ENCODE measurements around the gene BUD31. TPM values are rescaled to one million over a fixed set of nuclear protein-coding genes. Genes with fewer than 3 reads are reported as not detected.
A peak's percentile ranks its signal among the peaks of the same experiment; 100 is the strongest.

BUD31 gene
- total and polyA plus RNA-seq, 2 of the 13 experiments (the other 11 are each of a cell fraction or from before 2014, with no cell fraction given) = 35.1 to 79.1 TPM

DNA sequence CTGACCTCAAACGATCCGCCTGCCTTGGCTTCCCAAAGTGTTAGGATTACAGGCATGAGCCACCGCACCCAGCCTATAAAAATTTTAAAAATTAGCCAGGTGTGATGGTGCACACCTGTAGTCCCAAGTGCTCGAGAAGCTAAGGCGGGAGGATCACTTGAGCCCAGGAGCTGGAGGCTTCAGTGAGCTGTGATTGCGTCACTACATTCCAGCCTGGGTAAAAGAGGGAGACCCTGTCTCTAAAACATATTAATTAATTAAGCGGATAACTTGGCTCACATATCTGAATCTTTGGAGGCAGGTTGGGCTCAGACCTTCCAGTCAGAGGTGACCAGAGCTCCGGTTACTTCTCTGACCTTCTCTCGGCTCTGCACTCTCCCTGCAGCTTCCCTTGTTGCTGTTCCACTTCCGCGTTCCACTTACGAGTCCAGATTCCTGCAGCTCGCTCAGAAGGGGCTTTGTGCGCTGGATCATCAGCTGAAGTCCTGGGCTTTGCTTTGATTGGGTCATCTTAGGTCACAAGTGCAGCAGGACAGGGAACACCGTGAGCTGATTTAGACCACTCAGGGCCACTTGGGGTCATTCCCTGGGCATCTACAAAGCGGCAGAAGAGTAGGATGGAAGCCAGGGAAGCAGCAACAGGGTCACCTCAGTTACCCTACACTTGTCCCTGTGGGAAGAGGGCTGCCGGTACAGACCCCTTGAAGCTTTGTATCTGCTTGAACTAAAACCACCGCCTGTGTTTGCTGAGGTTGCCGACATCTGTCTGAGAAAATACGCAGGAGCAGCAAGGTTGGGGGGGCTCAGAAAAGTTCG, 36.3 kb upstream of the BUD31 start (continued):
- TF ChIP-seq, protein P1, sequence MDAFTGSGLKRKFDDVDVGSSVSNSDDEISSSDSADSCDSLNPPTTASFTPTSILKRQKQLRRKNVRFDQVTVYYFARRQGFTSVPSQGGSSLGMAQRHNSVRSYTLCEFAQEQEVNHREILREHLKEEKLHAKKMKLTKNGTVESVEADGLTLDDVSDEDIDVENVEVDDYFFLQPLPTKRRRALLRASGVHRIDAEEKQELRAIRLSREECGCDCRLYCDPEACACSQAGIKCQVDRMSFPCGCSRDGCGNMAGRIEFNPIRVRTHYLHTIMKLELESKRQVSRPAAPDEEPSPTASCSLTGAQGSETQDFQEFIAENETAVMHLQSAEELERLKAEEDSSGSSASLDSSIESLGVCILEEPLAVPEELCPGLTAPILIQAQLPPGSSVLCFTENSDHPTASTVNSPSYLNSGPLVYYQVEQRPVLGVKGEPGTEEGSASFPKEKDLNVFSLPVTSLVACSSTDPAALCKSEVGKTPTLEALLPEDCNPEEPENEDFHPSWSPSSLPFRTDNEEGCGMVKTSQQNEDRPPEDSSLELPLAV (CRISPR knock-in tag; conservative IDR thresholded peaks at IDR 0.05; ENCODE audit: low read depth) = no peak
- TF ChIP-seq, protein P2, sequence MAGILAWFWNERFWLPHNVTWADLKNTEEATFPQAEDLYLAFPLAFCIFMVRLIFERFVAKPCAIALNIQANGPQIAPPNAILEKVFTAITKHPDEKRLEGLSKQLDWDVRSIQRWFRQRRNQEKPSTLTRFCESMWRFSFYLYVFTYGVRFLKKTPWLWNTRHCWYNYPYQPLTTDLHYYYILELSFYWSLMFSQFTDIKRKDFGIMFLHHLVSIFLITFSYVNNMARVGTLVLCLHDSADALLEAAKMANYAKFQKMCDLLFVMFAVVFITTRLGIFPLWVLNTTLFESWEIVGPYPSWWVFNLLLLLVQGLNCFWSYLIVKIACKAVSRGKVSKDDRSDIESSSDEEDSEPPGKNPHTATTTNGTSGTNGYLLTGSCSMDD (CRISPR knock-in tag; IDR thresholded peaks at IDR 0.05) = no peak
- TF ChIP-seq ZBTB21 (CRISPR knock-in tag; IDR thresholded peaks at IDR 0.05) (peak; percentile 46; the same call in 1 of the 2 replicates), CAMTA2 (CRISPR knock-in tag; IDR thresholded peaks at IDR 0.05; ENCODE audit: borderline replicate concordance) (no peak), SATB2 (CRISPR knock-in tag; IDR thresholded peaks at IDR 0.05) (no peak), RFXANK (CRISPR knock-in tag; IDR thresholded peaks at IDR 0.05) (no peak), ZNF253 (CRISPR knock-in tag; IDR thresholded peaks at IDR 0.05; ENCODE audit: borderline replicate concordance) (no peak), ZNF773 (CRISPR knock-in tag; IDR thresholded peaks at IDR 0.05; ENCODE audit: borderline replicate concordance) (no peak), HNF4G (IDR thresholded peaks at IDR 0.05; ENCODE audit: borderline replicate concordance, low read depth, low read length) (peak; percentile 61), HNF4G (CRISPR knock-in tag; IDR thresholded peaks at IDR 0.05; ENCODE audit: borderline replicate concordance, low read depth) (peak; percentile 58; the same call in 1 of the 2 replicates), PLRG1 (conservative IDR thresholded peaks at IDR 0.05) (no peak), POLR2AphosphoS2 (IDR thresholded peaks at IDR 0.05; ENCODE audit: low read depth, low read length) (no peak), ZNF552 (CRISPR knock-in tag; IDR thresholded peaks at IDR 0.05; ENCODE audit: borderline replicate concordance) (no peak), ZBTB1 (CRISPR knock-in tag; IDR thresholded peaks at IDR 0.05; ENCODE audit: borderline replicate concordance) (no peak), ZNF432 (CRISPR knock-in tag; IDR thresholded peaks at IDR 0.05; ENCODE audit: borderline replicate concordance) (no peak), MTF2 (CRISPR knock-in tag; IDR thresholded peaks at IDR 0.05; ENCODE audit: borderline replicate concordance) (no peak), MTA1 (CRISPR knock-in tag; IDR thresholded peaks at IDR 0.05; ENCODE audit: borderline replicate concordance) (0 out of 2 replicates have a peak, but pooled peaks have one; percentile 75), ZFP82 (CRISPR knock-in tag; IDR thresholded peaks at IDR 0.05; ENCODE audit: borderline replicate concordance) (no peak), CREM (IDR thresholded peaks at IDR 0.05) (peak; percentile 51; the same call in 1 of the 2 replicates), CREM (CRISPR knock-in tag; IDR thresholded peaks at IDR 0.05) (no peak), TARDBP (CRISPR knock-in tag; IDR thresholded peaks at IDR 0.05) (peak; percentile 78)
- TF ChIP-seq, protein P3, sequence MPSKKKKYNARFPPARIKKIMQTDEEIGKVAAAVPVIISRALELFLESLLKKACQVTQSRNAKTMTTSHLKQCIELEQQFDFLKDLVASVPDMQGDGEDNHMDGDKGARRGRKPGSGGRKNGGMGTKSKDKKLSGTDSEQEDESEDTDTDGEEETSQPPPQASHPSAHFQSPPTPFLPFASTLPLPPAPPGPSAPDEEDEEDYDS (CRISPR knock-in tag; IDR thresholded peaks at IDR 0.05) = peak; percentile 64
- TF ChIP-seq, protein P4, sequence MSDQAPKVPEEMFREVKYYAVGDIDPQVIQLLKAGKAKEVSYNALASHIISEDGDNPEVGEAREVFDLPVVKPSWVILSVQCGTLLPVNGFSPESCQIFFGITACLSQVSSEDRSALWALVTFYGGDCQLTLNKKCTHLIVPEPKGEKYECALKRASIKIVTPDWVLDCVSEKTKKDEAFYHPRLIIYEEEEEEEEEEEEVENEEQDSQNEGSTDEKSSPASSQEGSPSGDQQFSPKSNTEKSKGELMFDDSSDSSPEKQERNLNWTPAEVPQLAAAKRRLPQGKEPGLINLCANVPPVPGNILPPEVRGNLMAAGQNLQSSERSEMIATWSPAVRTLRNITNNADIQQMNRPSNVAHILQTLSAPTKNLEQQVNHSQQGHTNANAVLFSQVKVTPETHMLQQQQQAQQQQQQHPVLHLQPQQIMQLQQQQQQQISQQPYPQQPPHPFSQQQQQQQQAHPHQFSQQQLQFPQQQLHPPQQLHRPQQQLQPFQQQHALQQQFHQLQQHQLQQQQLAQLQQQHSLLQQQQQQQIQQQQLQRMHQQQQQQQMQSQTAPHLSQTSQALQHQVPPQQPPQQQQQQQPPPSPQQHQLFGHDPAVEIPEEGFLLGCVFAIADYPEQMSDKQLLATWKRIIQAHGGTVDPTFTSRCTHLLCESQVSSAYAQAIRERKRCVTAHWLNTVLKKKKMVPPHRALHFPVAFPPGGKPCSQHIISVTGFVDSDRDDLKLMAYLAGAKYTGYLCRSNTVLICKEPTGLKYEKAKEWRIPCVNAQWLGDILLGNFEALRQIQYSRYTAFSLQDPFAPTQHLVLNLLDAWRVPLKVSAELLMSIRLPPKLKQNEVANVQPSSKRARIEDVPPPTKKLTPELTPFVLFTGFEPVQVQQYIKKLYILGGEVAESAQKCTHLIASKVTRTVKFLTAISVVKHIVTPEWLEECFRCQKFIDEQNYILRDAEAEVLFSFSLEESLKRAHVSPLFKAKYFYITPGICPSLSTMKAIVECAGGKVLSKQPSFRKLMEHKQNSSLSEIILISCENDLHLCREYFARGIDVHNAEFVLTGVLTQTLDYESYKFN (CRISPR knock-in tag; conservative IDR thresholded peaks at IDR 0.05) = peak; percentile 84
- TF ChIP-seq, protein P5, sequence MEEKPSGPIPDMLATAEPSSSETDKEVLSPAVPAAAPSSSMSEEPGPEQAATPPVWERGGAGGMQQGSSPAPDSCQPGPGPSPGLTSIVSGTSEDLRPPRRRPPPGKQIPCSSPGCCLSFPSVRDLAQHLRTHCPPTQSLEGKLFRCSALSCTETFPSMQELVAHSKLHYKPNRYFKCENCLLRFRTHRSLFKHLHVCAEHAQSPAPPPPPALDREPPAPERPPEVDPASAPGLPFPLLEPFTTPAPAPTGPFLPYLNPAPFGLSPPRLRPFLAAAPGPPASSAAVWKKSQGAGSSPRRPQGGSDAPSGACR (CRISPR knock-in tag; IDR thresholded peaks at IDR 0.05) = peak; percentile 65; the same call in 1 of the 2 replicates

Data from HepG2 (cell line).